ENCODE measurements around the gene SBF1.

SBF1 gene

DNA sequence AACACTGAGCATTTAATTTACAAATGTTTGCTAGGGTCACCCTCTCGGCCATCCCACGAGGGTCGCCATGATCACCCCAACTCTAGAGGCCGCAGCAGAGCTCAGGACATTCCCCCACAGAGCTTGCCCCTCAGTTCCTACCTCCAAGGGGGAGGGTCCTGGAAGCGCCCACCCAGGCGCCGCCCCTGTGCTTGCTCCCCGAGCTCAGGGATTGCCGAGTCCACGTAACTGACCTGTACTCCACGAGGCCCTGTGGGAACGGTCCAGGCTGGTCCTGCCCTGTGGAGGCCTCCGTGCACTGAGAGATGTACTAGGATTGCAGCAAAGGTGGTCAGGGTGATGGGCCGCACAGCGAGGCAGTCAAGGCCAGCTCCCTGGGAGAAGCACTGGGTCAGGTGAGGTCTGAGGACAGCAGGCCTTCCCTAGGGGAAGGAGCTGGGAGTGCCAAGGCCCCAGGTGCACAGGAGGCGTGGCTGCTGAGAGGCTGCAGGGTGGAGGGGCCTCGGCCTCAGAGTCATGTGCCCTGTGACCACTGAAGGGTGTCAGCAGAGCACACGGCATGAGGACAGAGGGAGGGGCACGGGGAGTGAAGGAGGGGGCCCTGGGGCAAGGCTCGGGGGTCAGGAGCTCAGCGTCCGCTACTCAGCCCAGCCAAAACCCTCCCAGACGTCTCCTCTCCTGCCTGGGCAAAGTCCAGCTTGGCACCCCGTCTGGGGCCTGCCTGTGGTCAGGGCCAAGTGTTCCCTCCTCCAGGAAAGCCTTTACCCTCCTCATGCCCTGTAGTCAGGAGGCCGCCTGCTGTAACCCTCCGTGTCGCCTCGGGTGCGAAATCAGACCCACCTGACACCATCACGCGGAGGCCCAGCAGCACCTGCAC lies 9.4 kb upstream of the SBF1 start:
- no peak for DNase-seq

DNA sequence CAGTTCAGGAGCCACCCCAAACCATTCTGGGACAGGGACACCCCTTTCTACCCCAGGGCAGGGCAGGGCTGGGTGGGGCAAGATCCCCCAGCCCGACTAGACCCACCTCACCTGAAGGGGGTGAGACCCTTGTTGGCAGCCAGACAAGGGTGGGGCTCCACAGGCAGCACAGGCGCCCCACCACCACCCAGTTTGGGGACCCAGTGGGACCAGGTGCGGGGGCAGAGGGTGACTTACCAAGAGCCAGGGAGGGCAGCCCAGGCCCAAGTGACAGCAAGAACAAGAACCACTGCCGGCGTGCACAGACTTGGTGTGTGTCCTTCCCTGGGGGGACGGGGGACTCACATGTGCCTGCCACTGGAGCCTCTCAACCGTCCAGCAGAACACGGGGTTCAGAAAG lies 8.7 kb upstream of the SBF1 start:
- DNase-seq = no peak

DNA sequence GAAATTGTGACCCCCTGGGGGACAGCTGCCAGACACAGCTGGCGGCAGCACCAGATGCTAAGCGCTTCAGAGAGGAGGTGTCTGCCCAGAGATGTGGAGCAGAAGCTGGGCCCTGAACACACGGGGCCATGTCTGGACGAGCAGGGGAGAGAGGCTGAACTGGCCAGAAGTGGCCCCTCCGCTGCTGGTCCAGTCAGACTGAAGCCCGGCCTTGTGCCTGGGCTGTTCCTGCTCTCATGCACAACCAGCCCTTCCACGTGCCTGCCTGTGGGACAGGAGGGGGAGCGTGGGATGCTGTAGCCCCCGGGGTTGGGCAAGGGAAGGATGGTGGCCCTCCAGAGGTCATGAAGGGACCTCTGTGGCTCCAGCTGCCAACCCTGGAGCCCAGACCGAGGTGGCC lies 8.3 kb upstream of the SBF1 start:
- DNase-seq = no peak

DNA sequence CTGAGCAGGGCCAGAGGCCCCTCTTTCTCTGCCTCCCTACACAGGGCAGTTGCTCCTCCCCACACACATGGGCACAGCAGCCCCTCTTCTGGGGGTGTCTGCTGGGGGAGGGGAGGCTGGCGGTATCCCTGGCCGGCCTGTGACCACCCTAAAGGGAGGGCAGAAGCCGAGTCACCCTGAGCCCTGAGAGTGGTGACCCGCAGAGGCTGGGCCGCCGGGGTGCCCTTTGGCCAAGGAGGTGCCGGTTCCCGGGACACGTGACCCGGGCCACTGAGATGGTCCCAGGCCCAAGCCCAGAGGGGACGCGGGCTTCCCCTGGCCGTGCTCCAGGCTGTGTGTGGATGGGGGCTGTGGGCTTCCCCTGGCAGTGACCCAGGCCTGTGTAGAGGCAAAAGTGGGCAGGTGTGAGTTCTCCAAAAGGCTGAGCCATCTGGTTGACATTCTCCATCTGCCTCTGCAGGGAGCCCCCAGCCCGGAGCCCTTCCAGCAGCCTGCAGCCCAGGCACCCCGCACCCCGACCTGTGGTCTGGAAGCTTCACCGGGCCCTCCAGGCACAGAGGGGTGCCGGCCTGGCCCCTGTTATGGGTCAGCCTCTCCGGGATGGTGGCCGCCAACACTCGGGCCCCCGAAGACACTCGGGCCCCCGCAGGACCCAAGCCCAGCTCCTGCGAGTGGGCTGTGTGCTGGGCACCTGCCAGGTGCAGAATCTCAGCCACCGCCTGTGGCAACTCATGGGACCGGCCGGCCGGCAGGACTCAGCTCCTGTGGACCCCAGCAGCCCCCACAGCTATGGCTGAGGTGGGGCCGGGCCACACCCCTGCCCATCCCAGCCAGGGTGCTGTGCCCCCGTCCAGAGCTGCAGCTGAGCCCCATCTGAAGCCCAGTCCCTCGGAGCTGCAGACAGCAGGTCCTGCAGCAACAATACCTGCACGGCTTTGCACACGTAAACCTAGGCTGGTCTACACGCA lies 7.6 kb upstream of the SBF1 start:
- DNase-seq = no peak

DNA sequence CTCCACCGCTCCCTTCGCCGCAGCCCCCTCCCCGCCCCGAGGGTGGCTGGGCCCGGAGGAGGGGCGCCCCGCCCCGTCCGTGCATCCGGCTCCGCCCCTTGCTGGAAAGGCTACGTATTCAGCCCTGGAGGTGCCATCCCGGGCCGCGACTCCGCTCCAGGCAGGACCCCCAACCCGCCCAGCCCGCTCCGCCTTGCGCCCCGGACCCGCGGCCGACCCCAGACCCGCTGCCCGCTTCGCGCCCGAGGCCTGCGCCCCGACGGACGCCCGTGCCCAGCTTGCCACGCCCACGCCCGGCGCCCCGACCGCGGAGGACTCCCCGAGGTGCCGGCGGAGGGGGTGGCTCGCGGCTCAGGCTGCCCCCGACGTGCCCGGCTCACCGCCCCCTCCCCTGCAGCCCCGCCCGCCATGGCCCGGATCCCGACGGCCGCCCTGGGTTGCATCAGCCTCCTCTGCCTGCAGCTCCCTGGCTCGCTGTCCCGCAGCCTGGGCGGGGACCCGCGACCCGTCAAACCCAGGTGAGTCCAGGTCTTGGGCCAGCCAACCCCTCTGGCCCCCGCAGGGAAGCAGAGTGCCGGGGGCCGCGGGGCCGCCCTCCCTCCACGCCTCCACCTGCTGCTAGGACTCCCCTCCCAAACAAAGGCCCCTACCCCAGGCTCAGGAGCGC lies 6.7 kb upstream of the SBF1 start, which contains the start of gene ADM2:
ADM2 (plus strand) TSS at position 104 of the 667 bp plus-strand sequence; CDS start at position 409, 305 bp downstream.
- peak; percentile 84 for DNase-seq

DNA sequence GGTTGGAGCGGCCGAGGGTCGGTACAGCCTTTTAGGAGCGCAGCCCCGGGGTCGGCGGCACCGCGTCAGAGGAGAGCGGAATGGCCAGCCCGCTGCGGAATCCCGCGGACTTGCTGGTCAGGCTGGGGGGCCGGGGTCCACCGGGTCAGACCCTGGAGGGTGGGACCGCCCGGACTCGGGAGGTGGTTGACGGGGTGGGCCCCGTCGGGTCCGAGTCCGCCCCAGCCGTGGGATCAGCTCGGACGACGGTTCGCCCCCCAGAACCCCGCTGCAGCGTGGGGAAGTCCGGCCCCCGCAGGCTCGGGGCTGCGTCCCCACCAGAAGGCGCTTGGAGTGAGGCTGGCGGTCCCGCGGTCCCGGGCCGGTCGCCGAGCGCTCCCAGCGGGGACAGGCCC lies 6.2 kb upstream of the SBF1 start:
- DNase-seq = no peak

DNA sequence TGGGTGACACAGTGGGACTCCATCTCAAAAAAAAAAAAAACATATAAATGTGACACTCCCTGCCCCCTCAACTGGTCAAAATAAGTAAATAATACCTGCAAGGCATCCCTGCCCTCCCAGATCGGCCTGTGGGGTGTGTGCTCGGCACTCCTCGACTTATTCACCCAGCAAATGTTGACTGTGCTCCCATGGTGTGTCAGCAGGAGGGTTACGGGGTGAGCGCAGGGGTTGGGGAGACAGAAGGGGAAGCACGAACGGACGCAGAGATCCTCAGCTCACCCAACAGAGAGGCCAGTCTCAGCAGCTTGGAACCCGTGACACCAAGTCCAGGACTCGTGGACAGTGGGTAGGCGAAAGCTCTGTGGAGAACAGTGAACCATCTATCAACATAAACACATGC lies 4.9 kb upstream of the SBF1 start:
- DNase-seq = no peak

DNA sequence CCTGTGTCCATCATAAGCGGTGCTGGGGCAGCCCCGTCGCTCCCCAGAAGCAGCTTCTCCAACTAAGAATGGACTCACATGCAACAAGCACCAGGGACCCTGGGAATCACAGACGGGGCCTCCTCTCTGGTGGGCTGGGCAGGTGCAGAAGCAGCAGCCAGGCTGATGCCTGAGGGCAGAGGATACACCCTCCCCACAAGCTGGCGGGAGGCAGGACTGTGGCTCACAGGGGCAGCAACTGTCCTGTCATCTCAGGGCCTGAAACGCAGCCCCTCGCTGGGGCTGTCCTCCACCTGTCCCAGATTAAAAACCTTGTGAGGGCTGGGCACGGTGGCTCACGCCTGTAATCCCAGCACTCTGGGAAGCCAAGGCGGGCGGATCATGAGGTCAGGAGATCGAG lies 3.1 kb upstream of the SBF1 start:
- no peak for DNase-seq

DNA sequence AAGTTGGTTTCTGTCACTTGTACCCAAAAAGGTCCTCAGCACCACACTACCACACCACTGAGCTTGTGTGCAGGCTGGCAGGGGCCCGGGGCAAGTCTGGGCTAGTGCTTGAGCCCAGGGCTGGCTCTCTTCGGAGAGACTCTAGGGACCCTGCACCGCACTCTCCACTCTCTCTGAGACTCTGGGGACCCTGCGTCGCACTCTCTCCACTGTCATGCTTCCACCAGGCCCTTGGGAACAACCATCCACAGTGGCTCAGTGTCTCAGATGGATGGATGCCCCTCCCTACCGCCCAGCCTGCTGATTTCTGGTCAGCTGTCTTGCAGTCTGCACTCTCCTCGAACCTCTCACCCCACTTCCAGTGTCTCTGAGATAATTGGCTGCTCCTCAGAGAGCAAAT lies 2.0 kb upstream of the SBF1 start:
- no peak for DNase-seq

DNA sequence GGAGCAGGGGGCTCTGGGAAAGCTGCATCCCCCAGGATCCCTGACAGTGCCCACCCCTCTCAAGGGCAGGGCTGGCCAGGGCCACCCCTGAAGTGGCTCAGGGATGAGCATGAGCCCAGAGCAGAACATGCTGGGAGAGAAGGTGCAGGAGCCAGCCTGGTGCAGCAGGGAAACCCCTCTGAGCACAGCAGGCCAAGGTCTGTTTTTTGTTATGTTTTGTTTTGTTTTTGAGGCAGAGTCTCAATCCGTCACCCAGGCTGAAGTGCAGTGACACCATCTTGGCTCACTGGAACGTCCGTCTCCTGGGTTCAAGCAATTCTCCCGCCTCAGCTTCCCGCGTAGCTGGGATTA lies 792 bp upstream of the SBF1 start:
- no peak for DNase-seq

DNA sequence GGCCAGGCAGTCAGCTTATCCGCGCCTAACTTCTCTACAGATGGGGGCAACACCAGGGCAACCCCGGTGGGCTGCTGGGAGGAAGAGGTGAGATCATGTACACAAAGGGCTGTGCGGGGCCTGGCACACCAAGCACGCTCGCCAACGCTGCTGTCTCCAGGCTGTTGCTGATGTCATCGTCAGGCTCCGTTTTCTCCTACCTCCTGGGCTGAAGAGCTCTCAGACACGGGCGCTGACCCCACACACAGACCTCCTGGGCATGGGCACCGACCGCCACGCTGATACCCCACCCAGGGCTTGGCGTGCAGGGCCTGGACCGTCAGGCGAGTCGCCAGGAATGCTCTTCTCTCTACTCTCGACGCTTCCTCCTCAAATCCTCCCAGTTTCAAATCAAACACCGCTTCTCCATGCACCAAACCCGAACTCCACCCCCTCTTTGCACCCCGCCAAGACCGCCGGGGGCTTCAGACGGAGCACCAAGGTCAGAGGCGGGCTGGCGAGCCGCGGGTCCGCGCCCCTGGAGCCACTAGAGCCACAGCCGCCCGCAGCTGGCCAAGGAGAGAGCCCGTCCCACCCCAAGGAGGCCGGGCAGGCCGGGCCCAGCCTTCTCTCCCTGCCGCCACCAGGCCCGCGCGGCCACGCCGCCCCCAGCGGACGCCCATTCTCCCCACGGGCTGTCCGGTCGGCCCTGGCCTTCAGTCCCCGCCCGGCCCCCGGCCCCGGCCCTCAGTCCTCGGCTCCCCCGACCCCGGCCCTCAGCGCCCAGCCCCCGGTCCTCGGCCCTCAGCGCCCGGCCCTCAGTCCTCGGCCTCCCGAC lies 772 bp downstream of the SBF1 start:
- peak; percentile 44 for DNase-seq

DNA sequence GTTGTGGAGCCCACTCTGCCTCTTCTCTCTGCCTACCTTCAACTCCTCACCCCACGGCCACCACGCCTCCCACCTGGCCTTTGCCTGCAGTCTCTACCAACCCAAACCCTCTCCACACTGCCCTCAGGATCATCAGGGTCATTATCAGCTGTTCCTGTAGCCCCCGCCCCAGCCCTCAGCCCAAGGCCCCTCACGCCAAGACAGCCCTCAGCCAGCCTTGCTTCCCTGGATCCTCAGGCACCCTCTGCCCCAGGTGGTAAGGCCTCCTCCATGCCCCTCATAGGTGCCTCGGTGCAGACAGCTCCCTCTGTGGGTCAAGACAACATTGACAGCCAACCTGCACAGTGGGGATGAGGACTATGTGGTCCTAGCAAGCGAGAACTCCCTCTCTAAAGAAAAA lies 1.7 kb downstream of the SBF1 start:
- DNase-seq = peak; percentile 62

DNA sequence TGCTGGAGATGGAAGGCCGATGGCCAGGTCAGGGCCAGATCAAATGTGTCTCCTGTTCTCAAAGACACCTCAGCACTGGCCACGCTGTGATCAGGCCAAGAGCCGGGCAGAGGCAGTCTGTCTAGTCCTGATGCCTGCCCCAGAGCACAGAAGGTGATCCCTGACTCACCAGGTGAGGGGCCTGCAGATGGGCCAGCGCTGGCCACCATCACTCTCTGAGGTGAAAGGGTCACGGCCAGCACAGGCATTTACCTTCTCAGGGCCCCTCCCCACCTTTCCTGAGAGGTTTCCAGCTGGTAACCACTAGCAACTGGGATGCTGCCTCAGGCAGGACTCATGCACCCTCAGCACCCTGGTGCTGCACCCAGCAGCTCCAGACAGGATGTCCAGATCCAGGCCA lies 2.9 kb downstream of the SBF1 start:
- DNase-seq = no peak

DNA sequence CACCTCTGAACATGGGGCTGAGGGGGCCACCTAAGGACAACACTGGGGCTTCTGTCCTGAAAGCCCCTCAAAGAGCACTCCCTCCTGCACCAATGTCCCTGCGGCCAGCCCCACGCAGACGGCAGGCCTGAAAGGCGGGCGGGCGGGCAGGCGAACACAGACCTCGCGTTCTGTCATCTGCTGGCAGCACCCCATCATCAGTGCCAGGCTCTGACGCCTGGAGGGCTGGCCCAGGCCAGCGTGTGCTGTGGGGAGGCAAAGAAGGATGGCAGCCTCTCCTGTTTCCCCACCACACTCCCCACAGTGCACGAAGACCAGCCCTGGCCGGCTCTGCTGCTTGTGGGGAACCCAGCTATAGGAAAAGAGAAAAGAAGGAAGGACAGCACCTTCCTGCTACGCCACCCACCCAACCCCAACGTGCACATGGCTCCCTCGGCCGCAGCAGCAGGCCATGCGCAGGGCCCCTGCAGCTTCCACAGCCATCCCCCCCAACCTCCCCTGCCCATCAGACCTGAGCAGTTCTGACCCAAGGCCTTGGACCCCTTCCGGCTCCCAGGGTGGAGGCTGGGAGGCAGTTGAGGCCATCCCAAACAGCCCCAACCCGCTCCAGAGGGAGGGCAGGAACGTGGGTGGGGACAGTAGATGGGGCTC lies 3.5 kb downstream of the SBF1 start:
- DNase-seq = no peak

DNA sequence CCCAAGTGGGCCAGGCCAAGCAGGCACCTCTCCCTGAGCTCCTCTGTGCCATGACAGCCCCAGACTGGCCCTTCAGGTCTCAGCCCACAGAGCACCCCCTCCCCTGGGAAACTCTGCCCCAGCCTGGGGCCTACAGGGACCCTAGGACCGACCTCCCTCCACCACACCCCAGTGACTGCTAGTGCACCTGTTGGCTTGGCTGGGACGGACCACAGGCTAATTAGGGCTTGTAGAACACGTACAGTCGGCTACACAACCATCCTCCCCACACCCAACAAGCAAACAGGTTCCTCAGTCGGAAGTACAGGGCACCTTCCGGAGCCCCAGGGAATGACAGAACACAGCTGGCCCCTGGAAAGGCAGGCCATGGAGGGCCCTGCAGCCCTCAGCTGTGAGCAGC lies 4.3 kb downstream of the SBF1 start:
- no peak for DNase-seq

DNA sequence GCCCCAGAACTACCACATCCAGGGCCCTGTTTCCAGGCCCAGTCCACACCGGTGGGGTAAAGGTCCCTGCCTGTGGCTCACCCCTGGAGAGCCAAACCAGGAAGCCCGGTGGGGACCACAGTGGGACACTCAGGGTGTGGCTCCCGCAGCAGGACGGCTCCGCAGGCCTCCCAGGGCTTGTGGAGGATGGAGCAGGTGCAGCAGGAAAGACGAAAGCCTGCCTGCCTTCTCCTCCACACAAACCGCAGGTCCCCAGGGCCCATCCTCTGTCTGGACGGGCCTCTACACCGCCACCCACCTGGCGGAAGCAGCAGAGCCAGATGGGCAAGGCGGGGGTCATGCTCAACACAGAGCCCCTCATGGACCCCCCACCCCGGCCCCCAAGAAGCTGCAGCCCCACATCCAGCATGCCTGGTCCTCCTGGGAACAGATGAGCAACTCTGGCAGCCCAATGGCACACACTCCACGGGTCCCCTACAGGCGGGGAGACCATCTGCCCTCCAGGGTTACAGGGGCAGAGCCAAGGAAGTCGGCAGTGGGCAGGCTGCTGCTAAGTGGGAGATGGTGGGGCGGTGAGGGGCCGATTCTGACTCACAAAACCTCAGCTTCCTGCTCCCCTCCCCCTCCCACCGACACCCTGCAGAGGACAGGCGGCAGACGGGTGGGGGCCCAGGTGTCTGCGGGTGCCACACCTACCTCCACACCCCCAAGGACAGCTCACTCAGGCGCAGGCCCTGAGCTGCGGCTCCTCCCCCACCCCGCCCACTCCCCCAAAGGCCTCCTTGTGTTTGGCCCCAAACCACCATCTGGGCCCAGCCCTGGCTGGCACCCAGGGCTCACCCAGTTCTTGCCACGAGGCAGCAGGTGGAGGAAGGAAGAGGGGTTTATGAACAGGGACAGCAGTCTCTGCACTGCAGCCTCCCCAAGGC lies 5.2 kb downstream of the SBF1 start:
- DNase-seq = peak; percentile 100

DNA sequence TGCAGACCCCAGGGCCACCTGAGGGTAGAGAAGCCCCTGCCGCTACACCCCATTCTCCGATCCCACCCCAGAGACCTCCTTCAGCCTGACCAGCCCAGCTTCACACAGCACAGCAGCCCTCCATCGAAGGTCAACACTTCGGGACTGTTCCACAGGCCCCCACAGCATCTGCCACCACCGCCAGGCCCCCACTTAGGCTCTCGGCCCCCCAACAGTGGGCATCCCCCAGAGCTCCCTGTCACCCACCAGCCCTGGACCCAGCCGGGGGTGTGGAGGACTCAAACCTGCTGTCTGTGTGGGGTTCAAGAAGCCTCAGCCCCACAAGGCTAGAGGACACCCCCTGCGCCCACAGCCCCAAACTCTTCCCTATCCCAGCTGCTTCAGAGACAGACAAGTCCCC lies 6.2 kb downstream of the SBF1 start:
- no peak for DNase-seq

DNA sequence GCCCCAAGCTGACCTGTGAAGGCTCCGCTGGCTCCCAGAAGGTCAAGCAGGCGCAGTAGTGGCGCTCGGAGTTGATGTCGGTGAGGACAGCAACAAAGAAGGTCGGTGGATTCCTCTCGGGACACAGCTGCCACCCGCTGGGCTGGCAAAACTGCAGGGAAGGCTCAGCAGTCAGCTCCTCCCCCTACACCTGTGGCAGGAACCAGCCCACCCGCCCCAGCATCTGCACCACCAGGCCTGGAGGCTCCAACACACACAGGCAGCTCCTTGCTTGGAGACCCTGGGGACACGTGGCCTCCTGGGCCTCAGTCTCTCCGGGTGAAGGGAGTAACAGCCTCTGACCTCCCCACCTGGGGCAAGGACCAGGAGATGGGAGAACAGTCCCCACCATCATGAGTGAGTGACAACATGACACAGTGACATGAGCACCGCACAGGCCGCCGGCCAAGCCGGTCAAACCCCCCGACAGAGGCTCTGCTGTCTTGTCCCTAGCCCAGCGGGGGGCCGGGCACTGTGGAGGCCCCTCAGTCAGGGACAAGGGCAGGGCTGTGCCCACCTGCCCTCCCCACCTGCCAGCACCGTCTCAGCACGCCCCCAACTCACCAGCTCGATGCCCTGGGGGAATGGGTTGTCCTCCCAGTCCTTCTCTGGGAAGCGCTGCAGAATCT lies 6.9 kb downstream of the SBF1 start:
- DNase-seq = no peak

DNA sequence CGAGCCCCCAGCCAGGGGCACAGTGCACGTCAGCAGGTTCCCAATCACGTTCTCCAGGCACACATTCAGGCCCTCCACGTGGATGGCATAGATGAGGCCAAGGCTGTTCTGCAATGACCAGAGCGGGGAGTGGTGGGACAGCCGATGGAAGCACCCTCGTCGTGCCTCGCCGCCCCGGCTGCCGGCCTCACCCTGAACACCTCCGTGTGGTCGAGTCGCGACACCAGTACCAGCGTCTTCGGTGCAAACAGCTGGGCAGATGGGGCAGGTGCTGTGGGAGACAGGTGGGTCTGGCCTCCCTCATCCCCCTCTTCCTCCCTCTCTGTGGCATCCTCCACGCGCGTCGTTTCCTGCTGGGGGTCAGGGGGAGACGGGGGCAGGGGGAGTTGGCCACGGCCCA lies 7.5 kb downstream of the SBF1 start:
- no peak for DNase-seq
